GM12878 (cell line): Measurements from ENCODE around the gene ZNF79. TPM values are rescaled to one million over a fixed set of nuclear protein-coding genes. Genes with fewer than 3 reads are reported as not detected.
A peak's percentile ranks its signal among the peaks of the same experiment; 100 is the strongest.

Experiments
- ATAC-seq: fragments of 200-7000 bp; cut with Tn5 transposase; 3 replicates; pipeline ENCODE4 v1.9.1; 2020; ENCODE audit warnings: mild to moderate bottlenecking, moderate library complexity
- BruUV-seq: library from RNA; stranded (reverse); fragments of 400-500 nt; replicated peaks from 2 replicates; lab custom pipeline; 2021; lab: Mats Ljungman, UMichigan
- CTCF ChIA-PET: fragments of 300-600 bp; sonication (Branson Sonifier 250); formaldehyde crosslinking; extraction: SDS; loops from one replicate; lab custom pipeline; 2021; ENCODE audit warnings: inconsistent platforms; lab: Yijun Ruan, JAX
- POLR2A ChIA-PET: fragments of 350-600 bp; formaldehyde crosslinking; extraction: SDS; loops from one replicate; lab custom pipeline; 2021; ENCODE audit warnings: inconsistent platforms; lab: Charles Lee
- RAD21 ChIA-PET: fragments of 300-600 bp; sonication (Branson Sonifier 250); formaldehyde crosslinking; loops from one replicate; lab custom pipeline; 2023; ENCODE audit warnings: antibody characterized with exemption; ENCODE audit not compliant: unreplicated experiment; lab: Charles Lee
- SMC1A ChIA-PET: fragments of 300-600 bp; sonication (Branson Sonifier 250); formaldehyde crosslinking; loops from one replicate; lab custom pipeline; 2023; ENCODE audit not compliant: unreplicated experiment, uncharacterized antibody; lab: Charles Lee
- DNase-seq: peaks from one replicate; pipeline ENCODE4 v3.0.0-alpha.2; 2011; ENCODE audit warnings: low read depth, low spot score
- FAIRE-seq: peaks from 3 replicates; lab custom pipeline; 2011; peaks lifted over from hg19 to GRCh38; lab: Jason Lieb, UNC
- H2AFZ ChIP-seq: 2 replicates; pipeline ENCODE4 v1.6.0; 2011; ENCODE audit warnings: low read depth, low read length, control low read depth; ENCODE audit not compliant: control insufficient read depth
- H3K27ac ChIP-seq: 2 replicates; pipeline ENCODE4 v1.5.1; 2011; ENCODE audit warnings: control low read depth; ENCODE audit not compliant: control insufficient read depth, insufficient read depth
- H3K27me3 ChIP-seq, 2 experiments: replicated peaks in 1 of 2; 2 replicates each; pipeline versions ENCODE4 v1.6.0 to v1.6.1; 2011; ENCODE audit warnings: low read length in 1 of 2; ENCODE audit not compliant: control insufficient read depth in 2 of 2, insufficient read depth in 2 of 2
- H3K36me3 ChIP-seq, 2 experiments: 2 replicates each; pipeline ENCODE4 v1.5.1; 2011; ENCODE audit warnings: low read length in 1 of 2; ENCODE audit not compliant: control insufficient read depth in 2 of 2, insufficient read depth in 2 of 2
- H3K4me1 ChIP-seq: 2 replicates; pipeline ENCODE4 v1.6.1; 2011; ENCODE audit warnings: mild to moderate bottlenecking, low read length, moderate library complexity, mixed read lengths; ENCODE audit not compliant: control insufficient read depth, insufficient read depth
- H3K4me2 ChIP-seq: 2 replicates; pipeline ENCODE4 v1.6.0; 2011; ENCODE audit warnings: control low read depth; ENCODE audit not compliant: control insufficient read depth, insufficient read depth
- H3K4me3 ChIP-seq: fragments of 200-600 bp; sonication (generic); 2 replicates; pipeline ENCODE4 v1.5.1; 2016
- H3K79me2 ChIP-seq: 2 replicates; pipeline ENCODE4 v1.6.0; 2011; ENCODE audit warnings: low read length; ENCODE audit not compliant: control insufficient read depth, insufficient read depth
- H3K9ac ChIP-seq: 2 replicates; pipeline ENCODE4 v1.8.0; 2011; ENCODE audit warnings: low read length, control low read depth, mixed read lengths; ENCODE audit not compliant: control insufficient read depth, insufficient read depth
- H3K9me3 ChIP-seq: replicated peaks from 3 replicates; pipeline ENCODE4 v1.5.1; 2011; ENCODE audit warnings: mild to moderate bottlenecking, low read length; ENCODE audit not compliant: control insufficient read depth, insufficient read depth
- H4K20me1 ChIP-seq: 2 replicates; pipeline ENCODE4 v1.6.0; 2011; ENCODE audit not compliant: control insufficient read depth, insufficient read depth
- BACH1 ChIP-seq: fragments of 450-650 bp; IDR thresholded peaks from 2 replicates; pipeline ENCODE4 v1.6.1; 2017; ENCODE audit warnings: mild to moderate bottlenecking, borderline replicate concordance
- FOXK2 ChIP-seq: fragments of 450-650 bp; IDR thresholded peaks from 2 replicates; pipeline ENCODE4 v1.6.1; 2017; ENCODE audit warnings: mild to moderate bottlenecking, moderate library complexity
- NR2F1 ChIP-seq: fragments of 450-650 bp; conservative IDR thresholded peaks from 2 replicates; pipeline ENCODE4 v1.6.1; 2017; ENCODE audit warnings: mild to moderate bottlenecking
- RAD21 ChIP-seq: IDR thresholded peaks from 2 replicates; pipeline ENCODE4 v1.6.1; 2011; ENCODE audit warnings: mild to moderate bottlenecking, low read depth, low read length, moderate library complexity; ENCODE audit not compliant: insufficient read depth
- SMC3 ChIP-seq: IDR thresholded peaks from 2 replicates; pipeline ENCODE4 v1.6.1; 2011; ENCODE audit warnings: low read length, improper control_type of control experiment, borderline replicate concordance
- TCF7 ChIP-seq: IDR thresholded peaks from 2 replicates; pipeline ENCODE4 v1.6.1; 2014; ENCODE audit warnings: antibody characterized with exemption, borderline replicate concordance
- YY1 ChIP-seq: IDR thresholded peaks from 2 replicates; pipeline ENCODE4 v1.6.1; 2011; ENCODE audit warnings: low read depth, mild to moderate bottlenecking, low read length
- ZBED1 ChIP-seq: IDR thresholded peaks from 2 replicates; pipeline ENCODE4 v1.6.1; 2016; ENCODE audit warnings: borderline replicate concordance
- ZNF217 ChIP-seq: fragments of 450-650 bp; IDR thresholded peaks from 2 replicates; pipeline ENCODE4 v1.6.1; 2017; ENCODE audit warnings: antibody characterized with exemption, mild to moderate bottlenecking
- WGBS: methylation state at CpG from one replicate; pipeline ENCODE4 v1.1.6; 2016; ENCODE audit warnings: low lambda C conversion rate; ENCODE audit not compliant: insufficient replicate concordance, insufficient coverage; ENCODE audit errors: missing lambda C conversion rate; 5-methylcytosine and 5-hydroxymethylcytosine counted together
- in situ Hi-C: fragments of 300-500 bp; cut with MboI; formaldehyde crosslinking; loops from 9 replicates; pipeline ENCODE4 v1.14.3; 2018; ENCODE audit warnings: mixed read lengths
- intact Hi-C: fragments of 100-400 bp; cut with micrococcal nuclease; formaldehyde crosslinking; loops from one replicate; pipeline ENCODE4 v1.14.2; 2022; ENCODE audit not compliant: unreplicated experiment
- polyA plus RNA-seq, 11 experiments: library from polyadenylated mRNA; depleted of rRNA in 4 of 11; unstranded in 6 of 11; stranded (reverse) in 5 of 11; fragments of >200 nt; fragmentation: Nextera tagmentation in 4 of 11; fragmentation: Illumina TruSeq in 1 of 11; extraction: Ambion mirVana in 4 of 11; extraction: Trizol in 1 of 11; gene quantifications; 1 replicate in 1 of 11; 2 replicates in 10 of 11; pipeline versions ENCODE4 v1.2.1 to v1.2.3, GENCODE V29; 2011 to 2016; ENCODE audit warnings: inconsistent platforms in 2 of 11, missing spikeins in 2 of 11, low read depth in 1 of 11
- total RNA-seq, 4 experiments: library from RNA; depleted of rRNA in 3 of 4; stranded (reverse); fragments of >200 nt in 3 of 4; fragmentation: Illumina TruSeq in 1 of 4; extraction: Trizol in 1 of 4; gene quantifications; 2 replicates each; pipeline versions ENCODE4 v1.2.1 to v1.2.3, GENCODE V29; 2013 to 2021
- TF ChIP-seq, protein P1 (sequence below): fragments of 450-650 bp; formaldehyde crosslinking; IDR thresholded peaks from 2 replicates; pipeline ENCODE4 v1.4.0; 2022; ENCODE audit warnings: mild to moderate bottlenecking, moderate library complexity
- TF ChIP-seq, protein P2 (sequence below), 3 experiments: IDR thresholded peaks in 2 of 3; conservative IDR thresholded peaks in 1 of 3; 2 replicates each; pipeline ENCODE4 v1.5.1; 2011; ENCODE audit warnings: low read depth in 3 of 3, low read length in 3 of 3, mild to moderate bottlenecking in 3 of 3, control low read depth in 2 of 3, moderate library complexity in 2 of 3, inconsistent platforms in 1 of 3, mixed read lengths in 1 of 3; ENCODE audit not compliant: control insufficient read depth in 2 of 3, insufficient read depth in 1 of 3; ENCODE audit errors: extremely low read depth in 1 of 3

ZNF79 gene
- total and polyA plus RNA-seq, 10 of the 15 experiments (the other 5 are each of a cell fraction or from before 2014, with no cell fraction given) = 1.8 to 14.1 (median 11.7) TPM

DNA sequence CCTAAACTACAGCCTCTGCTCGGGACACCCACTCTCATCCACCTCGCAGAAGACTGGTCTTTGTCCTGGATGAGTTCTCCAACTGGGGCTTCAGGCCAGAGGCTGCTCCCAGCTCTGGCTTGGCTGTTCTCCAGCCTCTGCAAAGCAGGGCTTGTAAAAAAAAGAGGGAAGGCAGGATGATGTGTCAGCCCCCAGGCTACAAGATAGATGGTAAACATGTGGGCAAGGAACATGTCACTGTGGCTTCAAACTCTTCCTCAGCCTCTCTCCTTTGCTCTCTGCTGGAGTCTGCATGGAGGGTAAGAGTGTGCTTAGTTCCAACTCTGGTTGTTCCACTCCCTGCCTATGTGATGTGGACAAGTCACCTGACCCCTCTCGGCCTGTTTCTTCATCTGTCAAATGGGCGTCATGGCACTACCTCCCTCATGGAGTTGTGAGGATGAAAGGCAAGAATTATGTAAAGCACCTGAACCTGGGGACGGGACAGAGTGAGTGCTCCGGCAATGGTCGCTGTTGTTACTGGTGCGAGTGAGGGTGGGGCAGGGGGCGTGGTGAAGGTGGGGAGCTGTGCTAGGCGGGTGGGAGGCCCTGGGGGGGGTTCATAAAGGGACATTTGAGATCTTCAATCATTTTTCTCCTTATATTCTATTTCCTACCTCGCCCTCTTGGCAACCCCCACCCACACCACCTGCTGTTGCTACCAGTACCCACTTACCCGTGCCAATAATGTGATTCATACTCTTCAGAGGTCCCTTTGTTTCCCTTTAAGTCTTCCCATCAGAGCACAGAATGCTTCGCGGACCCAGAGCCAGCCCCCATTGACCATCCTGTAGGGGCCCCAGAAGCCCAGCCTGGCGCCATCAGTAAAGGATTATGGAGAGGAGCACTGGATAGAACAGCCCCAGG is 6.8 kb upstream of the ZNF79 start (continued):
- TF ChIP-seq NR2F1 (no peak), YY1 (no peak), BACH1 (no peak), TCF7 (no peak)
- TF ChIP-seq, protein P1, sequence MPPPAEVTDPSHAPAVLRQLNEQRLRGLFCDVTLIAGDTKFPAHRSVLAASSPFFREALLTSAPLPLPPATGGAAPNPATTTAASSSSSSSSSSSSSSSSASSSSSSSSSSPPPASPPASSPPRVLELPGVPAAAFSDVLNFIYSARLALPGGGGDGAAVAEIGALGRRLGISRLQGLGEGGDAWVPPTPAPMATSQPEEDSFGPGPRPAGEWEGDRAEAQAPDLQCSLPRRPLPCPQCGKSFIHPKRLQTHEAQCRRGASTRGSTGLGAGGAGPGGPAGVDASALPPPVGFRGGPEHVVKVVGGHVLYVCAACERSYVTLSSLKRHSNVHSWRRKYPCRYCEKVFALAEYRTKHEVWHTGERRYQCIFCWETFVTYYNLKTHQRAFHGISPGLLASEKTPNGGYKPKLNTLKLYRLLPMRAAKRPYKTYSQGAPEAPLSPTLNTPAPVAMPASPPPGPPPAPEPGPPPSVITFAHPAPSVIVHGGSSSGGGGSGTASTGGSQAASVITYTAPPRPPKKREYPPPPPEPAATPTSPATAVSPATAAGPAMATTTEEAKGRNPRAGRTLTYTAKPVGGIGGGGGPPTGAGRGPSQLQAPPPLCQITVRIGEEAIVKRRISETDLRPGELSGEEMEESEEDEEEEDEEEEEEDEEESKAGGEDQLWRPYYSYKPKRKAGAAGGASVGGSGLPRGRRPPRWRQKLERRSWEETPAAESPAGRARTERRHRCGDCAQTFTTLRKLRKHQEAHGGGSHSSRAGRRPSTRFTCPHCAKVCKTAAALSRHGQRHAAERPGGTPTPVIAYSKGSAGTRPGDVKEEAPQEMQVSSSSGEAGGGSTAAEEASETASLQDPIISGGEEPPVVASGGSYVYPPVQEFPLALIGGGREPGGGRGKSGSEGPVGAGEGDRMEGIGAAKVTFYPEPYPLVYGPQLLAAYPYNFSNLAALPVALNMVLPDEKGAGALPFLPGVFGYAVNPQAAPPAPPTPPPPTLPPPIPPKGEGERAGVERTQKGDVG = no peak

DNA sequence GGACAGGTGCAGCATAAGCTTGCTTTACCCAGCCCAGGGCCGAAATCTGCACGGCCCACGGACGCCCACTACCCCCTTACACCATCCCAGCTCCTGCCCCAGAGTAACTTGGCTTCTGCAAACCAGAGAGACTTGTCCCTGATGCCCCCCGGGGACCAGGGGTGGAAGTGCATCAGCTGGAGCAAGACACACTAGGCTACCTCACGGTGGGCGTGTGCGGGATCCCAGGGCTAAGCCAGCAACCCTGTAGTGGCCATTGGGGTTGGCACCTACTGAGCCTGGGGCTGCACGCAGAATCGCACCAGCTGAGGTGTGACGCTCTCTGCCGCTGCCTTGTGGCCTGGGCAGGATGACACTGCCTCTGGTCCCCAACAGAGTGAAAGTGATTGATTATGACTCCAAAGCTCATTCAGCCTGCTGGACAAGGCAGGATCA is 6.1 kb upstream of the ZNF79 start:
- no peak for DNase-seq
- peaks cover 7% of the 10 kb centered on the region for H3K79me2 ChIP-seq
- TF ChIP-seq, protein P2, sequence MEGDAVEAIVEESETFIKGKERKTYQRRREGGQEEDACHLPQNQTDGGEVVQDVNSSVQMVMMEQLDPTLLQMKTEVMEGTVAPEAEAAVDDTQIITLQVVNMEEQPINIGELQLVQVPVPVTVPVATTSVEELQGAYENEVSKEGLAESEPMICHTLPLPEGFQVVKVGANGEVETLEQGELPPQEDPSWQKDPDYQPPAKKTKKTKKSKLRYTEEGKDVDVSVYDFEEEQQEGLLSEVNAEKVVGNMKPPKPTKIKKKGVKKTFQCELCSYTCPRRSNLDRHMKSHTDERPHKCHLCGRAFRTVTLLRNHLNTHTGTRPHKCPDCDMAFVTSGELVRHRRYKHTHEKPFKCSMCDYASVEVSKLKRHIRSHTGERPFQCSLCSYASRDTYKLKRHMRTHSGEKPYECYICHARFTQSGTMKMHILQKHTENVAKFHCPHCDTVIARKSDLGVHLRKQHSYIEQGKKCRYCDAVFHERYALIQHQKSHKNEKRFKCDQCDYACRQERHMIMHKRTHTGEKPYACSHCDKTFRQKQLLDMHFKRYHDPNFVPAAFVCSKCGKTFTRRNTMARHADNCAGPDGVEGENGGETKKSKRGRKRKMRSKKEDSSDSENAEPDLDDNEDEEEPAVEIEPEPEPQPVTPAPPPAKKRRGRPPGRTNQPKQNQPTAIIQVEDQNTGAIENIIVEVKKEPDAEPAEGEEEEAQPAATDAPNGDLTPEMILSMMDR (IDR thresholded peaks at IDR 0.05 in 2 of 3, conservative IDR thresholded peaks at IDR 0.05 in 1 of 3; ENCODE audit: control insufficient read depth in 2 of 3, extremely low read depth in 1 of 3, insufficient read depth in 1 of 3, low read depth in 3 of 3, low read length in 3 of 3) = peak; percentile 42 to 60 (median 44); a peak in 5 of 6 replicates
- TF ChIP-seq SMC3 (peak; percentile 34; the same call in 1 of the 2 replicates), FOXK2 (no peak), RAD21 (peak; percentile 38; the same call in 1 of the 2 replicates), ZNF217 (no peak), ZBED1 (no peak)
- CTCF ChIA-PET = interaction anchor here (0.6 to 1.2 kb wide), 4 partner anchors 65 to 477 kb away, joined by 3 to 4 read pairs (median 4); no protein-coding TSS in a partner anchor
- intact Hi-C loops = no loop called here
- H3K27me3 ChIP-seq = no peaks in the 10 kb centered on the region
- BruUV-seq = no TSS peak
- no peak for FAIRE-seq
- POLR2A ChIA-PET = no interaction called here
- no peaks in the 10 kb centered on the region for H3K36me3 ChIP-seq
- no peak overlapping the region for H3K4me2 ChIP-seq
- H4K20me1 ChIP-seq = no peaks in the 10 kb centered on the region
- no peak overlapping the region for H3K4me3 ChIP-seq
- peaks cover 8% of the 10 kb centered on the region for H3K4me1 ChIP-seq
- SMC1A ChIA-PET = interaction anchor here (0.6 to 1.0 kb wide), 2 partner anchors 32 to 203 kb away, joined by 3 read pairs; no protein-coding TSS in a partner anchor
- in situ Hi-C loops = no loop called here
- 81% methylated on average over 12 of the region's 12 CpGs for WGBS
- no peak overlapping the region for H3K9ac ChIP-seq
- H3K27ac ChIP-seq = no peak overlapping the region
- H3K9me3 ChIP-seq = no peaks in the 10 kb centered on the region
- no peak overlapping the region for H2AFZ ChIP-seq
- RAD21 ChIA-PET = interaction anchor here (1.1 kb wide), 1 partner anchor 194 kb away, joined by 3 read pairs; no protein-coding TSS in a partner anchor
- ATAC-seq = peak; percentile 89
